Sigmoid colon (tissue), 4 donors: ENCODE data around the gene LYPD1.

ENCODE experiments used
- CTCF ChIP-seq, 4 experiments: fragments of 450-650 bp in 3 of 4; fragments of 200-600 bp in 1 of 4; IDR thresholded peaks; one replicate each; pipeline ENCODE4 v1.5.1; 2016 to 2019; ENCODE audit warnings: antibody characterized with exemption in 4 of 4, mild to moderate bottlenecking in 3 of 4, moderate library complexity in 2 of 4
- EP300 ChIP-seq, 4 donors: sonication (generic); formaldehyde crosslinking; IDR thresholded peaks; one replicate each; pipeline ENCODE4 v1.6.1; 2017; ENCODE audit warnings: antibody characterized with exemption in 4 of 4
- POLR2A ChIP-seq, 2 donors: fragments of 450-650 bp; IDR thresholded peaks; one replicate each; pipeline ENCODE4 v1.6.1; 2016; ENCODE audit warnings: antibody characterized with exemption in 2 of 2, mild to moderate bottlenecking in 2 of 2, moderate library complexity in 2 of 2

GRCh38 chr2:132618734-132619133, 51.3 kb downstream of the LYPD1 start:
- TF ChIP-seq CTCF (IDR thresholded peaks at IDR 0.05) = no peak
- no peak for TF ChIP-seq EP300 (IDR thresholded peaks at IDR 0.05)
- TF ChIP-seq POLR2A (IDR thresholded peaks at IDR 0.05) = no peak
